Right lobe of liver (tissue), 6 donors: ENCODE data around the gene KCTD12. TPM values are rescaled to one million over a fixed set of nuclear protein-coding genes. Genes with fewer than 3 reads are reported as not detected.

Source experiments
- ATAC-seq, 4 donors: fragments of 200-7000 bp; cut with Tn5 transposase; one replicate each; pipeline ENCODE4 v1.9.1; 2020; ENCODE audit warnings: mild to moderate bottlenecking in 4 of 4, moderate library complexity in 4 of 4
- DNase-seq, 3 donors: peaks; one replicate each; pipeline ENCODE4 v3.0.0-alpha.2; 2020
- H3K27ac ChIP-seq, 3 donors: fragments of 200-600 bp; one replicate each; pipeline ENCODE4 v1.8.0; 2022
- H3K27me3 ChIP-seq, 2 donors: fragments of 200-600 bp; one replicate each; pipeline ENCODE4 v1.8.0; 2022
- H3K36me3 ChIP-seq, 4 donors: fragments of 200-600 bp; sonication (generic) in 1 of 4; one replicate each; pipeline versions ENCODE4 v1.5.1 to v1.8.0; 2017 to 2022; ENCODE audit warnings: control low read depth in 1 of 4
- H3K4me1 ChIP-seq, 4 donors: fragments of 200-600 bp; sonication (generic) in 1 of 4; one replicate each; pipeline versions ENCODE4 v1.5.1 to v1.8.0; 2017 to 2022; ENCODE audit warnings: control low read depth in 1 of 4
- H3K4me3 ChIP-seq, 3 donors: fragments of 200-600 bp; one replicate each; pipeline ENCODE4 v1.8.0; 2022
- H3K9me3 ChIP-seq, 4 donors: fragments of 200-600 bp; sonication (generic) in 1 of 4; one replicate each; pipeline versions ENCODE4 v1.5.1 to v1.8.0; 2017 to 2022; ENCODE audit warnings: control low read depth in 1 of 4
- POLR2A ChIP-seq: fragments of 450-650 bp; IDR thresholded peaks from one replicate; pipeline ENCODE4 v1.6.1; 2017; ENCODE audit warnings: antibody characterized with exemption, mild to moderate bottlenecking
- WGBS: methylation state at CpG from one replicate; pipeline ENCODE4 v1.1.6; 2018; ENCODE audit warnings: low coverage, low lambda C conversion rate; ENCODE audit not compliant: insufficient coverage; ENCODE audit errors: missing lambda C conversion rate; 5-methylcytosine and 5-hydroxymethylcytosine counted together
- intact Hi-C, 2 donors: fragments of 100-400 bp; cut with DNase I; formaldehyde crosslinking; loops; one replicate each; pipeline versions ENCODE4 v1.11.2 to v1.14.1; 2022
- total RNA-seq, 6 experiments: library from RNA; depleted of rRNA in 2 of 6; stranded (reverse); fragments of >200 nt in 2 of 6; fragmentation: NEBNext Ultra II Directional in 3 of 6; extraction: Animal tissue kit (Norgen Biotek cat#: 25700) in 3 of 6; gene quantifications; one replicate each; pipeline versions ENCODE4 v1.1.0 to v1.2.4, GENCODE V29; 2016 to 2023
- TF ChIP-seq, protein P1 (sequence below), 4 donors: fragments of 200-600 bp in 3 of 4; fragments of 450-650 bp in 1 of 4; IDR thresholded peaks; one replicate each; pipeline versions ENCODE4 v1.5.1 to v1.8.0; 2016 to 2022; ENCODE audit warnings: antibody characterized with exemption in 4 of 4, mild to moderate bottlenecking in 2 of 4
- donor health status: DM: no; HTN: yes; CAD: no.
- donor health status: DM: no; HTN: no; CAD: no.
- donor health status: DM: no; HTN: no; CAD: no.
- donor health status: DM: no; HTN: yes; CAD: no.
- donor health status: DM: no; HTN: yes; CAD: no.

The KCTD12 gene
- total RNA-seq, 6 experiments from 2014 or later: 3.5 to 10.9 (median 7.1) TPM

- Histone ChIP-seq H3K4me3 (no peak overlapping the region), H3K9me3 (no peaks in the 10 kb centered on the region), H3K27ac (no peak overlapping the region), H3K36me3 (no peaks in the 10 kb centered on the region), H3K4me1 (no peaks in the 10 kb centered on the region), H3K27me3 (no peaks in the 10 kb centered on the region)
- TF ChIP-seq, protein P1, sequence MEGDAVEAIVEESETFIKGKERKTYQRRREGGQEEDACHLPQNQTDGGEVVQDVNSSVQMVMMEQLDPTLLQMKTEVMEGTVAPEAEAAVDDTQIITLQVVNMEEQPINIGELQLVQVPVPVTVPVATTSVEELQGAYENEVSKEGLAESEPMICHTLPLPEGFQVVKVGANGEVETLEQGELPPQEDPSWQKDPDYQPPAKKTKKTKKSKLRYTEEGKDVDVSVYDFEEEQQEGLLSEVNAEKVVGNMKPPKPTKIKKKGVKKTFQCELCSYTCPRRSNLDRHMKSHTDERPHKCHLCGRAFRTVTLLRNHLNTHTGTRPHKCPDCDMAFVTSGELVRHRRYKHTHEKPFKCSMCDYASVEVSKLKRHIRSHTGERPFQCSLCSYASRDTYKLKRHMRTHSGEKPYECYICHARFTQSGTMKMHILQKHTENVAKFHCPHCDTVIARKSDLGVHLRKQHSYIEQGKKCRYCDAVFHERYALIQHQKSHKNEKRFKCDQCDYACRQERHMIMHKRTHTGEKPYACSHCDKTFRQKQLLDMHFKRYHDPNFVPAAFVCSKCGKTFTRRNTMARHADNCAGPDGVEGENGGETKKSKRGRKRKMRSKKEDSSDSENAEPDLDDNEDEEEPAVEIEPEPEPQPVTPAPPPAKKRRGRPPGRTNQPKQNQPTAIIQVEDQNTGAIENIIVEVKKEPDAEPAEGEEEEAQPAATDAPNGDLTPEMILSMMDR (IDR thresholded peaks at IDR 0.05): no peak
- no peak for TF ChIP-seq POLR2A
- ATAC-seq (no peak), DNase-seq (no peak)
- WGBS: 48% methylated on average over 7 of the region's 7 CpGs
- intact Hi-C loops: no loop called here
Observed at GRCh38 chr13:76832258-76832988, 53.8 kb downstream of the KCTD12 start.

- Histone ChIP-seq H3K4me3 (no peak overlapping the region), H3K27me3 (no peaks in the 10 kb centered on the region), H3K36me3 (no peaks in the 10 kb centered on the region), H3K27ac (no peak overlapping the region), H3K4me1 (no peaks in the 10 kb centered on the region), H3K9me3 (no peaks in the 10 kb centered on the region)
- intact Hi-C loops: no loop called here
- no peak for DNase-seq
- ATAC-seq: no peak
- TF ChIP-seq, protein P1 (IDR thresholded peaks at IDR 0.05): no peak
- no peak for TF ChIP-seq POLR2A
- 77% methylated on average over 8 of the region's 10 CpGs for WGBS
Observed at GRCh38 chr13:76830805-76831204, 55.4 kb downstream of the KCTD12 start.

Other genes starting within 250 kb of the KCTD12 start
- gene ACOD1, start 62.1 kb upstream of the KCTD12 start, total RNA-seq: not detected
- gene CLN5, start 105.7 kb upstream of the KCTD12 start, total RNA-seq: 10 to 100 TPM; 14.7 to 26.5 (median 18.5) TPM
- 10 to 100 TPM; 13.6 to 31.4 (median 19.7) TPM for gene FBXL3, start 140.8 kb upstream of the KCTD12 start, total RNA-seq